DMS79 (cell line): ENCODE results near the gene ATG10.

ENCODE experiments used
- DNase-seq: peaks from one replicate; lab custom pipeline; 2025; lab: John Stamatoyannopoulos, UW

The ATG10 gene

DNA sequence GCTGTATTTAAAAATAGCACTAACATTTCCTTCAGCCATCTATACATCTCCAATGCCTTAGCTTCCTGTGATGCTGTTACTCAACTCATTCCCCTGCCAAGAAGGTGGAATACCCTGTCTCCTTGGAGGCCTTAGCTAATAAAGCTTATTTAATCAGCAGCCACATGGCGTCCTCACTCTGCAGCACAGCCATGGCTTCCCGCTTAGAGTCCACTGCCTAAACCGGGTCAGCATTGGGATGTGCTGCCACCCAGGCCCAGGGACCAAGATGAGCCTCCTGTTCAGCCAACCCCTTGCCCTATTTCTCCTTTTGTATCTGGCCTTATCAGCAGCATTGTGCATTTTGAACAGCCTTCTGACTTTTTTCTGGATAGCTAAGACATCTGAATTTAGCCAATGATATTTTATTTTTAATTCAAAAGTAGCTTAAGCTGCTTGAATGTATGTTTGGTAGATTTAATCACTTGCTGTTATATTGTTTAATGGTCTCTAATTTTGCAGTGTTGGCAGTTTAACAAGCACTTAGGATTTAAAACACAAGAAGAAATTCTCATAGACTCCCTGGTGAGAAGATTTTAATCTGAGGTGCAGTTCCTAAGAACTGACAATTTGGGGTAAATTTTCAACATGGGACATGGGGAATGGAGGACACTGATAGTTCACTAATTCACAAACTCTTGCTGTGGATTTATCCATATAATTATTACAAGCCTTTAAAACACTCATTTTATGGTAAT lies 193.3 kb downstream of the ATG10 start:
- DNase-seq: no peak

DNA sequence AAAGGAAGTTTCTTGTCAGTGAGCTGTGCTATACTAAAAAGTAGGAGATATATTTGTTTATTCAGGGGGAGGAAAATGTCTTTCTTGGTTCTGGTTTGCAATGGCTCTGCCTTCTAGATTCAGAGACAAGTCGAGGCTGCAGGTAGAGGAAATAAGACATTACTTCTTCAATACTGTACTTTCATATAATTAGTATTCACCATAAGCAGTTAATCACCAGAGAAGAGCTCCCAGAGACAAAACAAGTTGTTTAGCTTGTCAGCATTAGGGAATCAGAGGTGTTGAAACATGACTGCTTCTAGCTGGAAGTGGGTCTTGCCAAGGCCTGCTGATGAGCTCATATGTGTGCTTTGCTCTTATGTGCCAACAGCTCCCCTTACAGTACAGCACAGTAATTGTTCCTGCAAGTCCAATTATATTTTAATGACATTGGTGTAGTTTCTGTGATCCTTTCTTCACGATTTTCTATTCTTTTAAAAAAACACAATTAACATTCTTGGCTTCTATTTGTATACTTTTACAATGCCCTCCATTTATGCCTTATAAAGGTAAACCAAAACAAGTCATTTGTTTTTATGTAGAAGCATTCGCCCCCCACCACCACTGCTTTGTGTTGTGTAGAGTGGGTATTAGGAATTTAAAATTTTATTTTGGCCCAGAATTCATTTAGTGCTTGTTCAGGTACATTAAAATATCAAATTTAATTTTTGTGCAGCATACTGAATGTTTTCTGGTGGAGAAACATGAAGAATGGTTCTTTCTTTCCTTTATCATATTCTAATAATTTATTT lies 194.1 kb downstream of the ATG10 start:
- DNase-seq: peak; percentile 46

DNA sequence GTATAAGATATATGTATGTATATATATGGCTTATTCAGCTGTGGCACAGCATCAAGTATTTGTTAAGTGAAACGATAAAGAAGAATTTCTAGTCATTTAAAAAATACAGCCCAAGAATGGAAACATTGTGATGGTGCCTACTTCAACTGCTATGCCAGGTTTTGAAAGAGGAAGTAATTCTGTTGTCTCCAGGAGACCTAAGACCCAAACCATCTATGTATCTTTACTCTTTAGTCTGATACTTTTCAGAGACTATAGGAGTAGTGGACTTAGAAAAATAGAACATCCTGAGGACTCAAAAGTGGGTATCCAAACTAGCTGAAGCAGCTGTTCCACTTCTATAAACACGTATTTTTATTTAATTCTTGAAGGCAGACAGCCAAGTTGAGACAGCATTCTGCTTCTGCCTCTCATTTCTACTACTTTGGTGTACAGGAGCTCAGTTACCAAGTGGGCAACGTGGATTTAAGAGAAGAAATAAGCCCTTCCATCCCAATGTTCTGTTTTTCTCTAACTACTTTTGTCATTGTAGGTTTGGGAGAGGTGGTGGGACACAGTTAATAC lies 195.6 kb downstream of the ATG10 start:
- DNase-seq: no peak

DNA sequence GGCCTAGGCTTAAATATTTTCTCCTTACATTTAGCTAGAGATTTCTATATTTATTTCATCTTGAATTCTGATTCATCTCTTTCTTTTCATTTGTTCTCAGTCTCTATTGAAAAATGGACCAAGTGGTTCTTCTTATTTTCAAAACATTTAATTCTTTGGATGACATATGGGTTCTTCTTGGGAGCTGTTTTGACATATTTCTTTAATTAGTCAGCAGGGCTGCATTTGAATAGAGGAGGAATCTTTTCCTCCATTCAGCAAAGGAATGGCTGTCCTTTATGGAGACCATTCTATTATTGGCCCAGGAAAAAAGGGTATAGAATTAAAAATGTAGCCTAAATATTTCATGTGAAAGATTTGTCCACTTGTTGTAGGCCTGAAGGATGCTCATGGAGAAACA lies 196.5 kb downstream of the ATG10 start:
- DNase-seq: no peak

DNA sequence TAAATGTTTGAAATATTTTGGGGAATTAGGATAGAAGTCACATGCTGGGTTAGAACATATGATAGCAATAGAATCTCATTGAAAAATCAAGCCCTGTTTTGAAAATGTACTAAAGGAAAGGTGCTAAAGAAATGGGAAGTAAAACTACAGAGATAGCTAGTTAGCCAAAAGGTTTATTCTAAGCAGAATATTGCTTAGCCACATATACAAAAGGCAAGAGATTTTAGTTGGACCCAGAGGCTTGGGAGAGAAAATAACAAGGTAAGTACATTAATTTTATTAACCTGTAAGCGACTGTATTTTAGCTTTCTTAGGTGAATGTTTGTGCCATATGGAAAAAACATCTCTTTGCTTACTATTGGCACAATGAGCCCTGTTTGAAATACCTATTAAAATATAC lies 198.1 kb downstream of the ATG10 start:
- DNase-seq: no peak

DNA sequence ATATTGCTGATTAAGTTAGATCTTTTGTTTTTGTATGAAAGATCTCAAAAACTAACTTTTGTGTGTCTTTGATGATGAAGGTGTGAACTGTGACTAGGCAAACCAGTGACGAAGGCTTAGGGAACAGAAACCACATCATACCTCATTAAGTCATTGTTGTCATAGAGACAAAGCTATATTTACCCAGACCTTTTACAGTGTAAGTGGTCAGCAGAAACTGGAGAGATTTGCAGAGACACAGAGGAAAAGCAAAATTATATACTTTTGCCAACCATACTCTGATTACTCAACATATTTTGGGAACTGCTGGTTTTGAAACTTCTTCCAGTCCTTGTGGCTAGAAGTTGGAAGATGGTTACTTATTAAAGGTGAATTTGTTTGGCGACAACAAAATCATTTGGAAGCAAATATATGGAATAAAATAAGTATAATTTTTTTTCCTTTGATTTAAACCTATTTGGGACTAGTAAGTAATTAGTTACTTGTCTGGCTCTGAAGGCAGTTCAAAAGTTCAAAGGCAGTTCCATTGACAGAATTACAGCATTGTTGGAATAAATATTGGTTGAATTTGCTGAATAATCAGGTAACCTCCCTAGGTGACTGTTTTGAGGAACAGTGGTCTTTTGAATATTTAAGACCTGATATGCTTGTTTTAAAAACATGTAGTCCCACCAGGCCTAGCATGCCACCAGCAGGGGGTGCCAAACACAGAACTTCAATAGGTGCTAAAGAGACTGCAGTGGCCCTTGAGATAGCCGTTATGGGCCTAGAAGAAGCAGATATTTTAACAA lies 202.5 kb downstream of the ATG10 start:
- DNase-seq: no peak

DNA sequence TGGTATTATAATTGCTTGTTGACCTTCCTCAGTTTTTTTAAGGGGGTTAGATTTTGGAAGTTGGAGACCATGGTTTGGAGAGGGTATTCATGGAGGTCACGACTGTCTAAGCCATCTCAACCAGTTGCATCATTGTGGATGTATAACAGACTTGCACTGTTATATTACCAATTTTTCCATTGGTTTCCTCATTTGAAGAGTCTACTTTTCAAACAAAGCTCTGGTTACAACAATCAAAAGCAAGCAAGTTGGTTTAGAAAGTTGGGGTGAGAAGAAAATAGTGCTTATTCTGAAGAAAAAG lies 203.0 kb downstream of the ATG10 start:
- DNase-seq: no peak

DNA sequence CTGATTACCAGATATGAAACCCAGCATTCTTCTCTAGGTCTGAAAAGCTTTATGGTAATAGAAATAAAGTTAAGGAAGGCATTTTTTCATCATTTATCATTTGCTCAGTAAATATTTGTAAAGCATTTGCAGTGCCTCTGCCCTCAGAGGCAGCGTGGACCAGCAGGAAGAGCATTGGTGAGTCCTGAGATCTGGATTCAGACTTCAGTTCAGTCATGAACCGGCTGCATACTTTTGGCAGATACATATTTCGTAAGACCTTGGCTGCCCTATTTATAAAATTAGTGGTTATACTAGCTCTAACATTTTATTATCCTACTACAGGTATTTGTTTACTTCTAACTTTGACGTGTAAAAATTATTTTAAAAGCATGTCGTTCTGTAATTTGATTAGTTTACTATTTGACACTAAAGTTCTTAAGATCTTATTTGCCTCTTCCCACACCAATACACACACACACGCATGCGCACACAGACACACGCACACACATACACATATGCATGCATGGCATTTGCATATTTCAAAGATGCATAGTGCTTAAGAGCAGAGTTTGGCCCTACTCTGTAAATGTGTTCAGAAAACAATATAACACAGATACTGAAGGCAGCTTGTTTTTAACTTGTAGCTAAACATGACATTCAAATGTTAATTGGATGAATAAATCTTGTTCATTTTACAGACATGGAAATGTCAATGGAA lies 204.4 kb downstream of the ATG10 start:
- DNase-seq: no peak

DNA sequence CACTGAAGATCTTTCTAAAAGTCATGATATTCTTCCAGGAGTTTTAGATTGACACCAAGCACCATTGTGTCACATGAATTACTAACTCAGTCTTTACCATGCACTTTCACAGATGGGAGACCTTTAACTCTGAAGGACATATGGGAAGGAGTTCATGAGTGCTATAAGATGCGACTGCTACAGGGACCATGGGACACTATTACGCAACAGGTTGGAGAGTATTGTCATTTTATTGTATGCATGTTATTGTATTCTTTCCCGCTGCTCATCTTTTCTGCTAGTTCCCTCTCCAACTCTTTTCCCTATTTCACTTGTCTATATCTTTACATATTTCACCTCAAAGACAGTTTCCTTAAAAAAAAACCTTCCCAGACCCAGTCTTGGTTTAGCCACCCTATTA lies 206.6 kb downstream of the ATG10 start:
- no peak for DNase-seq

DNA sequence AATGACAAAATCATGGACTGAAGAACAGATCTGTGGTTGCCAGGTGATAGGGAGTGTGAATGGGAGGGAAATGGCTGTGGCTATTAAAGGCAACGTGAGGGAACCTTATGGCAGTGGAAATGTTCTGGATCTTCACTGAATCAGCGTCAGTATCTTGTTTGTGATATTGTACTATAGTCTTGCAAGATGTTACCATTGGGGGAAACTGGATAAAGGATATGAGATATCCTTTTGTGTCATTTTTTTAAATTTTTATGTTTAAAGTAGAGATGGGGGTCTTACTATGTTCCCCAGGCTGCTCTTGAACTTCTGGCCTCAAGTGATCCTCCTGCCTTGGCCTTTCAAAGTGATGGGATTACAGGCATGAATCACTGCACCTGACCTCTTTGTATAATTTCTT lies 210.8 kb downstream of the ATG10 start:
- no peak for DNase-seq

DNA sequence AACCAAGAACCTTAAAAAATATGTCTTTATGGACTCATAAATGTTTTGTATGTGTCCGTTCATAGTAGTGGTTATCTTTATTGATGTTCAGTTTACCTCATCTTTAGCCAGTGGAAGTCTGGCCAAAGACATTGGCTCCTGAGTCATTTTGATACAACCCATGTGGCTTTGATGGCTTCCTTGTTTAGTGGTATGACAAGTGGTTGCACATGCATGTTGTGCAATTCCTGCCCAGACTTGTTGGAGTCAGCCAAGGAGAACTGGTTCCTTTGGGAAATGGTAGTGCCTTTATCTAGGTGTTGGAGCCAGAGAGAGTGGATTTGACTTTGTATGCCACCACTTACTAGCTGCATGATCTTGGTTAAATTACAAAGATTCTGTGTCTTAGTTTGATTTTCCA lies 212.0 kb downstream of the ATG10 start:
- DNase-seq: peak; percentile 18

DNA sequence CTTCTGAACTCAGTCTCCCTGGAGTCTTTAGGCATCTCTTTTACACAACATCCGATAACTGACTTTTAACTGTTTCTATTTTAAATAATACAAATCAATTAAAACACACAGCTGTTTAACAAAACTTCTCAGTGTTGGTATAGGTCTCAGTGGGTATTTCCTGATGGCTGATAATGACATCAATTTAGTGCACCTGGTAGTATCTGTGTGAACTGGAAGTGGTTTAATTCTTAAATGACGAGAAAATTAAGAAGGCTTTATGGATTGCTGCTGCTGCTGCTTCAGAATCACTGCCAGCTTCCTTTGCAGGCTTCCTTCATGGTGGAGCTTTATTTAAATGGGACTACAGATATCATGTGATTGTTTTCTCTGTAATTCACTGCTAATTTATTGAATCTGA lies 214.0 kb downstream of the ATG10 start:
- DNase-seq: no peak

DNA sequence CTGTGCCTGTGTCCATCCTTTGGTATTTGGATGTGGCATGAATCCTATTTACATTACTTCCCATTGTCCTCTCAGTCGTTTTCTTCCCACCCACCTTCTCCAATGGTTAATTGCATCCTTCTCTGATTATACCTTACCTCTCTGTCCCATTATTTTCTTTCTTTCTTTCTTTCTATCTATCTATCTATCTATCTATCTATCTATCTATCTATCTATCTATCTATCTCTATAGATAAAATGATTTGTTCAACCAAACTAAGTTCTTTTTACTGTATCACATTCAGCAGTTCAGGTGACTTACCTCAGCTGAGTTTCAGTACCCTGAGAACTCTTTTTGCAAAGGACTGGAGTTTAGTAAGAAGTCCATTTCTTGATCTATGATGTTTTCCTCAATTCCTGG lies 225.7 kb downstream of the ATG10 start:
- DNase-seq: no peak

DNA sequence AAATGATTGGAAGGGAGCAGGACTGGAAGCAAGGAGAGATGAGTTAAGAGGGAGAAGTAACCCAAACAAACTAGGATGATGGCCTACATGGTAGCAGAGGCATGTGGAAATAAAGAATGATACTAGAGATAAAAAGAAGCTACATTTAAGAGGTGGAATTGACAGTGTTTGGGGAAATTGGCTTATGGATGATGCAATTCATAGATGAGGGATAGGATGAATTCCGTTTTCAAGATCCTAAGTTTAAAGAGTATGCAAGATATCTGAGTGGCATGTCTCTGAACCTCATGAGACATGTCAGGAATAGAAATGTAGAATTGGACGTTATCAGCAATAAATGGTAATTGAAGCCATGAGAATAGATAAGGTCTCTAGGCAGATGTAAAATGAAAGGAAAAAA lies 232.7 kb downstream of the ATG10 start:
- no peak for DNase-seq

DNA sequence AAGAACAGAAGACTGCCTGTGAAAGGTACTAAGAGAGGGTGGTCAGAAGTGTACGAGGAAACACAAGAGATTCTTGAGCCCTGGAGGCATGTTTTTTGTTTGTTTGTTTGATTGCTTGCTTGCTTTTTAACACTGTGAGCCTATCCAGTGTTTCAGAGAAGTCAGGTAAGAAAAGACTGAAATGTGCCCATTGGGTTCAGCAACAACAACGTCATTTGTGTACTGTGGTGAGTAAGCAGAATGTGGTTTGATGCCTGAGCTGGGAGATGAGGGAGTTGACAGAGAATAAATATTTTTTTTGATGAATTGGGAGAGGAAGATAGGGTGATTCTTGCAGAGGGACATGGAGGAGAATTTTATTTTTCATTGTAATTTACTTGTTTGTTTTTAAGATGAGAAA lies 233.2 kb downstream of the ATG10 start:
- no peak for DNase-seq

DNA sequence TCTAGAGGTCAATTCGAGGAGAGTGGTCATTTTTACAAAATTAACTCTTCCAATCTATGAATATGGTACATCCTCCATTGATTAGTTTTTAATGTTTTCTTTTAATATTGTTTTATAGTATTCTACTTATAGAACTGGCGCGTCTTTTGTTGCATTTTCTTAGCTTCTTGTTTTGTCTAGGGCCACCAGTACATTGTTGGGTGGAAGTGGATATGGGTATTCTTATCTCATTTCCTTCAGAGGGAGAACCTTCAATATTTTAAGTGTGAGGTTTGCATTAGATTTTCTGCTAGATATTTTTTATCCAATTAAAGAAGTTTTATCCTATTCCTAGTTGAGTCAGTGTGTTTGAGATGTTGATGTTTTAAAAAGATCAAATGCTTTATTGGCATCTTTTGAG lies 236.5 kb downstream of the ATG10 start:
- no peak for DNase-seq

DNA sequence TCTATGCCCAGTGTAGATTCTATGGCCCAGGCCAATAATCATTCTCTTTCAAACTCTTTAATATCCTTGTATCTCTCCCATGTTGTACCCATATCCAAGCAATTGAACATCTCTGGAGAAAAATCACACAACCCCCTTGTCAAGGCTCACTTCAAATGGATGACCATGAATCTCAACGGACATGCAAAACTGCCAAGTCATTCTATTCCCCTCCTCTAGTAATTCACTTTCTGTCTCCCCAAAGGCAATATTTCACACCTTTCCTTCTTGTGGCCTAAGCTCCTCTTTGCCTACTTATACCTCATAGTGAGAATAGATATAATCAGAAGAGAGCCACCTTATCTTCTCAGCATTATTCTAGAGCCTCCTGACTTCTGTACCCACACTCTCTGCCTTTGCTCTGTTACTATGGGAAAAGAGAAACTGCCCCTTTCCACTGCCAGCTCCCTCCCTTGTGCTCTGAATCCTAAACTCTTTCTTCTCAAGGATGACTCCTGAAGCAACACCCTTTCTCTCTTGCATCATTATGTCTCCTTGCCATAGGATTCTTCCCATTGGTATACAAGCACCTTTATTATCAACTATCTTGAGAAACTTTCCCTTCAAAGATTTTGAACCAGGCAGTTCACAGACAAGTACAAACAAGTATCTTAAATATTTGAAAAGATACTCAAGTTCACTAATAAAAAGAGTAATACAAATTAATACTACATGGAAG lies 240.2 kb downstream of the ATG10 start:
- DNase-seq: no peak

DNA sequence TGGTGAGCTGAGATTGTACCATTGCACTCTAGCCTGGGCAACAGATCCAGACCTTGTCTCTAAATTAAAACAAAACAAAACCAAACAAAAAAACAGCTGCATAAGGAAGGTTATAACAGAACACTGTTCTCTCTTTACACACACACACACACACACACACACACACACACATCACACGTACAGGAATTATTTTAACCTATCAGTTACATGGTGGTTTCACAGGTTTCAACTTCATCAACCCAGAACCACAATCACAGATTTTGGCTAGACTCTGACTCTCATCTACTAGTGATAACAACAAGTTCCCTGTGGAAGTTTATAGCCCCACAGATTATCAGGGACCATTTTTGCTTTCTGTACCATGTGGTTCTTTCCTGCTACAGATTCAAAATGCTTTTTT lies 246.1 kb downstream of the ATG10 start:
- no peak for DNase-seq

DNA sequence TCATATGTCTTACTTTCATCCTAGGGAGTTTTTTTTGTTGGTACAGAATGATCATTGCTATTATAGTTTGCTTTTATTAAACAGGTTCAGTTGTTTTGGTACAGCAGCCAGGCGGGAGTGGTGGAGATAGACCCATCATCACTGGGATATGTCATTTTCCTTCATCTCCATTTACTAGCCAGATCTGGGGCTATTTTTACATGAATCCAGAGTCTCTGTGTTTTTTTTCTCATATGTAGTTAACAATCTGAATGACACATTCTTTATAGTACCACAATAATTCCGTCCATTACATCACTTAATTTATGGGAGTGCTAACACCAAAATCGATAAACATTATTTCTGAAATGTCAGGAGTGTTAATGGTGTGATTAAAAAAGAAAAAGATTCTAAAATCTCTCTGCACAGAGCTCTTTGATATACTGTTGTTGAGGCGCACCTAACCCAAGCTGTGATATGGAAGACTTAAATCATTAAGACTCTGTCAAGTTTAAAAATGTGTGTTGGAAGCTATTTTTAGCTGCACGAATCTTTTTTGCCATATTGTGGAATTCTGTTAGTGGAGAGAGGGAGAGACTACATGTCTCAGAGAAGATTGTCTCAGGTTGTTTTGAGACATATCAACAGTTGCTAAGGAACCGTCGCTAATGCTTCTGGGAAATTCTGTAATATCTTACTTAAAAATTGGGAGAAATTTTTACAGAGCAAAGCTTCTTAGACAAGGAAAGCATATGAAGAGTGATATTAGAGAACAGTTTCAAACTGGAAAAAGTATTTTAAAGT lies 246.7 kb downstream of the ATG10 start:
- no peak for DNase-seq

DNA sequence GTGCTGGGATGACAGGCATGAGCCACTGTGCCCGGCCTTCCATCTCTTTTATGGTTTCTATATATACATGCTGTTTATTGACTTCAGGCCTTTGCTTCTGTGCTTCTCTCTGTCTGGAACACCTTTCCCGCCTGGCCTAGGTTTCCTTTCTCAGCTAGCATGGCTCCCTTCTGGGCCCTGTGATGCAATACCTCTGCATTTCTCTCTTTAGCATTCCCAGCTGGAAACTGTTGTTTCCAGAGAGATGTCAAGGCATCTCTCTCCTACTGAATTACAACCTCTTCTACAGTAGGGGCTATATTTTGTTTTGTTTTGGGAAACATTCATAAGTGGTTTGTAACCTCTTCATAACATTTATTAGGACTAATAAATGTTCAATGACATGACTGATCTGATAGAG lies 249.2 kb downstream of the ATG10 start:
- DNase-seq: no peak
